Measurements from ENCODE around the gene C20orf144. TPM values are rescaled to one million over a fixed set of nuclear protein-coding genes. Genes with fewer than 3 reads are reported as not detected.

Gene C20orf144
- polyA plus RNA-seq, 2 donors: 0.02 to 0.04 TPM

- Histone ChIP-seq H3K27ac (ENCODE audit: low read depth in 2 of 2, low read length in 1 of 2) (peak overlapping the region; percentile 50 to 92), H3K9me3 (ENCODE audit: control insufficient read depth in 2 of 2, insufficient read depth in 1 of 2, low read depth in 1 of 2, low read length in 1 of 2) (no peaks in the 10 kb centered on the region), H3K4me3 (ENCODE audit: low read depth in 1 of 2, low read length in 2 of 2) (peak overlapping the region; percentile 43 to 80), H3K27me3 (ENCODE audit: control insufficient read depth in 1 of 2, insufficient read depth in 2 of 2, low read length in 2 of 2) (no peaks in the 10 kb centered on the region), H3K36me3 (ENCODE audit: control insufficient read depth in 2 of 2, insufficient read depth in 2 of 2, low read length in 1 of 2) (no peaks in the 10 kb centered on the region), H3K4me1 (ENCODE audit: control insufficient read depth in 2 of 2, insufficient read depth in 2 of 2, low read length in 1 of 2) (peaks cover 2 to 9% of the 10 kb centered on the region in 2 donors)
- WGBS, 2 donors: 30 to 41% methylated on average over 10 of the region's 10 CpGs
Measured at GRCh38 chr20:33684533-33685327, 22.6 kb downstream of the C20orf144 start.

- peak overlapping the region; percentile 53 to 80 for H3K4me3 ChIP-seq (ENCODE audit: low read depth in 1 of 2, low read length in 2 of 2)
- H3K36me3 ChIP-seq (ENCODE audit: control insufficient read depth in 2 of 2, insufficient read depth in 2 of 2, low read length in 1 of 2): no peaks in the 10 kb centered on the region
- no peaks in the 10 kb centered on the region for H3K27me3 ChIP-seq (ENCODE audit: control insufficient read depth in 1 of 2, insufficient read depth in 2 of 2, low read length in 2 of 2)
- peaks cover 2 to 9% of the 10 kb centered on the region in 2 donors for H3K4me1 ChIP-seq (ENCODE audit: control insufficient read depth in 2 of 2, insufficient read depth in 2 of 2, low read length in 1 of 2)
- H3K9me3 ChIP-seq (ENCODE audit: control insufficient read depth in 2 of 2, insufficient read depth in 1 of 2, low read depth in 1 of 2, low read length in 1 of 2): no peaks in the 10 kb centered on the region
- 2% methylated on average over 31 to 53 of the region's 53 CpGs for WGBS, 2 donors
- H3K27ac ChIP-seq (ENCODE audit: low read depth in 2 of 2, low read length in 1 of 2): peak overlapping the region; percentile 80 to 92
Measured at GRCh38 chr20:33685328-33686099, 23.4 kb downstream of the C20orf144 start.

DNA sequence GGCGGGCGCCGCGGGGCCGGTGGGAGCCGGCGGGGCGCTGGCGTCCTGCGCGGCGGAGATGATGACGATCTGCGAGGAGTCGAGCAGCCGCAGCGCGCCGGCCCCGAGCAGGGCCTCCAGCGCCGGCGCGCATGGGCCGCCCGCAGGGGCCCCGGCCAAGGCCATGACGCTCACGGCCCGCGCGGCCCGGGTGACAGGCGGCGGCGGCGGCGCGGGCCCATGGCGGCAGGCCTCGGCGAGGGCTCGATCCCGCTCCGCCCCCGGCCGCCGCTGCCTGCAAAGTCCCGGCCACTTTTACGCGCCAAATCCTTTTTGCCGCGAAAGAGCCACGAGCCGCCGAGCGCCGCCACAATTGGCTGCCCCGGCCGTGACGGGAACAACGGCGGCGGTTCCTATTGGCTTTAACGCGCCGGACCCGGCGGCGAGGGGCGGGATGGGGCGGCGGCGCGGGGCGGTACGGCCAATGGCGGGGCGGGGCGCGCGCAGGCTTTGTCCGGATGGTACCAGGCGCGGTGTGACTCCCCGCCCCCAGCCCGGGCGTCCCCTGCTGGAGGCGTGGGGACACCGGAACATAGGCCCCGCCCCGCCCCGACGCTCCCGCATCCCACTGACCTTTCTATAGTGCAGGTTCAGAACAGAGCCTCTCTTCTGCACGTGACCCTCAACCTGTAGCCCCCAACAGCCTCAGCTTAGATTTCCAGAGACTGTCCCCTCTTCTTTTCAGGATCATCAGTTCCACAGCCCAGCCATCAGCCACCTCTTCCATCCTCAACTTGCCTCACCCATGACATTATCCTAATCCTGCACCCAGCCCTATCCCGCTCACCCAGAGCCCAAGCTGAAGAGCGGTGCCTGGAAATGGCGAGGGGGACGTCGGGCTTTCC is 24.2 kb downstream of the C20orf144 start, which contains the start of gene E2F1:
E2F1 (minus strand) TSS at position 286 of the 884 bp plus-strand sequence; CDS start at position 165, 121 bp downstream.
- no peaks in the 10 kb centered on the region for H3K9me3 ChIP-seq (ENCODE audit: control insufficient read depth in 2 of 2, insufficient read depth in 1 of 2, low read depth in 1 of 2, low read length in 1 of 2)
- 2% methylated on average over 54 to 101 of the region's 101 CpGs for WGBS, 2 donors
- peak within 1 kb of the TSS; percentile 80 to 92 for H3K27ac ChIP-seq (ENCODE audit: low read depth in 2 of 2, low read length in 1 of 2)
- H3K4me1 ChIP-seq (ENCODE audit: control insufficient read depth in 2 of 2, insufficient read depth in 2 of 2, low read length in 1 of 2): peaks cover 2 to 9% of the 10 kb centered on the region in 2 donors
- H3K4me3 ChIP-seq (ENCODE audit: low read depth in 1 of 2, low read length in 2 of 2): peak within 1 kb of the TSS; percentile 53 to 80
- no peaks in the 10 kb centered on the region for H3K27me3 ChIP-seq (ENCODE audit: control insufficient read depth in 1 of 2, insufficient read depth in 2 of 2, low read length in 2 of 2)
- H3K36me3 ChIP-seq (ENCODE audit: control insufficient read depth in 2 of 2, insufficient read depth in 2 of 2, low read length in 1 of 2): no peaks in the 10 kb centered on the region

- H3K36me3 ChIP-seq (ENCODE audit: control insufficient read depth in 2 of 2, insufficient read depth in 2 of 2, low read length in 1 of 2): no peaks in the 10 kb centered on the region
- 77 to 79% methylated on average over 14 of the region's 14 CpGs for WGBS, 2 donors
- H3K9me3 ChIP-seq (ENCODE audit: control insufficient read depth in 2 of 2, insufficient read depth in 1 of 2, low read depth in 1 of 2, low read length in 1 of 2): no peaks in the 10 kb centered on the region
- no peaks in the 10 kb centered on the region for H3K27me3 ChIP-seq (ENCODE audit: control insufficient read depth in 1 of 2, insufficient read depth in 2 of 2, low read length in 2 of 2)
- H3K27ac ChIP-seq (ENCODE audit: low read depth in 2 of 2, low read length in 1 of 2): peak overlapping the region in 1 of 2 donors; percentile 61
- no peak overlapping the region for H3K4me3 ChIP-seq (ENCODE audit: low read depth in 1 of 2, low read length in 2 of 2)
- H3K4me1 ChIP-seq (ENCODE audit: control insufficient read depth in 2 of 2, insufficient read depth in 2 of 2, low read length in 1 of 2): peaks cover 2 to 9% of the 10 kb centered on the region in 2 donors
Measured at GRCh38 chr20:33686984-33687366, 24.8 kb downstream of the C20orf144 start.

DNA sequence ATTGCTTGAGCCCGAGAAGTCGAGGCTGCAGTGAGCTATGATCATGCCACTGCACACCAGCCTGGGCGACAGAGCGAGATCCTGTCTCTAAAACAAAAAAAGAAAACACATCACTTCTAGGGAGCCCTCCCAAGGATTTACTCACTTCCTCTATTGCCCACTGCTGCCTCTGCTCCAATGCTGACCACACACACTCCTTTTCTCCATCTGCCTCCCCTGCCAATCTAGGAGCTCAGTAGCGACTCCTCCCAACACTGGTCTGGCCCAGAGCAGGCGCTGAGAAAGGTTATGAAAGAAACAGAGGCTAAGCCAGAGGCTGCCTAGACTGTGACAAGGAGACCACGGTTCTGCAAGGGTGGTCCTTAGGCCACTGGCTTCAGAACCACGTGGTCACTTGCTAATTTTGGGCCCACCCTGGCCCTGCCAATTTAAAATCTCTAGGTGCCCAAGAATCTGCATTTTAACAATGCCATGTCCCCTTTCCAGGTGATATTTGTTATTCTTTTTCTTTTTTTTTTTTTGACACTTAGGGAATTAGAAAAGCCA is 25.3 kb downstream of the C20orf144 start:
- no peak overlapping the region for H3K27ac ChIP-seq (ENCODE audit: low read depth in 2 of 2, low read length in 1 of 2)
- H3K9me3 ChIP-seq (ENCODE audit: control insufficient read depth in 2 of 2, insufficient read depth in 1 of 2, low read depth in 1 of 2, low read length in 1 of 2): no peaks in the 10 kb centered on the region
- 81 to 82% methylated on average over 8 of the region's 8 CpGs for WGBS, 2 donors
- peaks cover 2 to 9% of the 10 kb centered on the region in 2 donors for H3K4me1 ChIP-seq (ENCODE audit: control insufficient read depth in 2 of 2, insufficient read depth in 2 of 2, low read length in 1 of 2)
- no peaks in the 10 kb centered on the region for H3K36me3 ChIP-seq (ENCODE audit: control insufficient read depth in 2 of 2, insufficient read depth in 2 of 2, low read length in 1 of 2)
- H3K27me3 ChIP-seq (ENCODE audit: control insufficient read depth in 1 of 2, insufficient read depth in 2 of 2, low read length in 2 of 2): no peaks in the 10 kb centered on the region
- H3K4me3 ChIP-seq (ENCODE audit: low read depth in 1 of 2, low read length in 2 of 2): no peak overlapping the region

- 88 to 96% methylated on average over 3 of the region's 3 CpGs for WGBS, 2 donors
- Histone ChIP-seq H3K36me3 (ENCODE audit: control insufficient read depth in 2 of 2, insufficient read depth in 2 of 2, low read length in 1 of 2) (no peaks in the 10 kb centered on the region), H3K27me3 (ENCODE audit: control insufficient read depth in 1 of 2, insufficient read depth in 2 of 2, low read length in 2 of 2) (no peaks in the 10 kb centered on the region), H3K4me1 (ENCODE audit: control insufficient read depth in 2 of 2, insufficient read depth in 2 of 2, low read length in 1 of 2) (peaks cover 2 to 9% of the 10 kb centered on the region in 2 donors), H3K9me3 (ENCODE audit: control insufficient read depth in 2 of 2, insufficient read depth in 1 of 2, low read depth in 1 of 2, low read length in 1 of 2) (no peaks in the 10 kb centered on the region), H3K27ac (ENCODE audit: low read depth in 2 of 2, low read length in 1 of 2) (no peak overlapping the region), H3K4me3 (ENCODE audit: low read depth in 1 of 2, low read length in 2 of 2) (no peak overlapping the region)
Measured at GRCh38 chr20:33687993-33688937, 26.1 kb downstream of the C20orf144 start.

- H3K4me3 ChIP-seq (ENCODE audit: low read depth in 1 of 2, low read length in 2 of 2): no peak overlapping the region
- no peaks in the 10 kb centered on the region for H3K36me3 ChIP-seq (ENCODE audit: control insufficient read depth in 2 of 2, insufficient read depth in 2 of 2, low read length in 1 of 2)
- H3K4me1 ChIP-seq (ENCODE audit: control insufficient read depth in 2 of 2, insufficient read depth in 2 of 2, low read length in 1 of 2): peaks cover 2 to 9% of the 10 kb centered on the region in 2 donors
- H3K27ac ChIP-seq (ENCODE audit: low read depth in 2 of 2, low read length in 1 of 2): no peak overlapping the region
- H3K9me3 ChIP-seq (ENCODE audit: control insufficient read depth in 2 of 2, insufficient read depth in 1 of 2, low read depth in 1 of 2, low read length in 1 of 2): no peaks in the 10 kb centered on the region
- H3K27me3 ChIP-seq (ENCODE audit: control insufficient read depth in 1 of 2, insufficient read depth in 2 of 2, low read length in 2 of 2): no peaks in the 10 kb centered on the region
- WGBS, 2 donors: 74 to 89% methylated on average over 3 of the region's 3 CpGs
Measured at GRCh38 chr20:33688938-33689424, 26.9 kb downstream of the C20orf144 start.

DNA sequence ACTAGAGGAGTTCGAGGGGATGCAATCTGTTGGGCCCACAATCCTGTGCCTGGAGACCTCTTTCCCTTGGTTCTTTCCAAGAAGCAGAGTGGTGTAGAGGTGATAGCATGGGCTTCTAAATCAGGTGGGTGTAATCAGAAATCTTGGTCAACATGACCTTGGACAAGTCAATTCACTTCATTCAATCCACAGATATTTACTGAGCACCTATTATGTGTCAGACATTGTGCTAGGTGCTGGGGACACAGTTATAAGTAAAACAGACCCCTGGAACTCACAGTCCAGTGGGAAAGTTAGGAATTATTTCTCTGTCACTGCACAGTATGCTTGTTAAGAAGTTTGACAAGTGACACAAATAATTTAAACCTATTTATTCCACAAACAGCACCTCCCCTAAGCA is 27.4 kb downstream of the C20orf144 start:
- Histone ChIP-seq H3K36me3 (ENCODE audit: control insufficient read depth in 2 of 2, insufficient read depth in 2 of 2, low read length in 1 of 2) (no peaks in the 10 kb centered on the region), H3K9me3 (ENCODE audit: control insufficient read depth in 2 of 2, insufficient read depth in 1 of 2, low read depth in 1 of 2, low read length in 1 of 2) (no peaks in the 10 kb centered on the region), H3K4me1 (ENCODE audit: control insufficient read depth in 2 of 2, insufficient read depth in 2 of 2, low read length in 1 of 2) (peaks cover 2 to 9% of the 10 kb centered on the region in 2 donors), H3K27me3 (ENCODE audit: control insufficient read depth in 1 of 2, insufficient read depth in 2 of 2, low read length in 2 of 2) (no peaks in the 10 kb centered on the region), H3K4me3 (ENCODE audit: low read depth in 1 of 2, low read length in 2 of 2) (no peak overlapping the region), H3K27ac (ENCODE audit: low read depth in 2 of 2, low read length in 1 of 2) (no peak overlapping the region)
- WGBS, 2 donors: 97 to 100% methylated on average over 1 of the region's 1 CpG

All from esophagus (tissue), 2 donors.